Measurements from ENCODE around the gene TRO. TPM values are rescaled to one million over a fixed set of nuclear protein-coding genes. Genes with fewer than 3 reads are reported as not detected.
A peak's percentile ranks its signal among the peaks of the same experiment; 100 is the strongest.

Gene TRO
- total and polyA plus RNA-seq, 2 donors from 2014 or later, result 11.6 to 17.0 TPM

GRCh38 chrX:54964766-54965497 lies 44.3 kb downstream of the TRO start:
- Histone ChIP-seq H3K27me3 (ENCODE audit: control insufficient read depth, insufficient read depth, low read length) (no peaks in the 10 kb centered on the region), H3K27ac (ENCODE audit: low read depth in 2 of 2, low read length in 2 of 2) (no peak overlapping the region), H3K9me3 (ENCODE audit: control insufficient read depth in 2 of 3, insufficient read depth in 1 of 3, low read length in 3 of 3) (no peaks in the 10 kb centered on the region), H3K9ac (ENCODE audit: low read length in 3 of 3) (no peak overlapping the region), H3K4me1 (ENCODE audit: control insufficient read depth in 2 of 3, insufficient read depth in 2 of 3, low read depth in 1 of 3, low read length in 3 of 3) (no peaks in the 10 kb centered on the region), H3K36me3 (ENCODE audit: control insufficient read depth in 2 of 3, insufficient read depth in 3 of 3, low read length in 3 of 3) (no peaks in the 10 kb centered on the region), H3K4me3 (ENCODE audit: low read length in 3 of 3) (no peak overlapping the region)
- no peak for DNase-seq
- no peak for TF ChIP-seq CTCF (IDR thresholded peaks at IDR 0.05; ENCODE audit: borderline replicate concordance, extremely low read depth, insufficient read depth)
- FAIRE-seq, result no peak
- intact Hi-C loops (cut with DNase I), result no loop called here

- no peaks in the 10 kb centered on the region for H3K27me3 ChIP-seq (ENCODE audit: control insufficient read depth, insufficient read depth, low read length)
- no peaks in the 10 kb centered on the region for H3K36me3 ChIP-seq (ENCODE audit: control insufficient read depth in 2 of 3, insufficient read depth in 3 of 3, low read length in 3 of 3)
- no peaks in the 10 kb centered on the region for H3K4me1 ChIP-seq (ENCODE audit: control insufficient read depth in 2 of 3, insufficient read depth in 2 of 3, low read depth in 1 of 3, low read length in 3 of 3)
- intact Hi-C loops (cut with DNase I), result no loop called here
- no peak overlapping the region for H3K9ac ChIP-seq (ENCODE audit: low read length in 3 of 3)
- TF ChIP-seq CTCF (IDR thresholded peaks at IDR 0.05; ENCODE audit: borderline replicate concordance, extremely low read depth, insufficient read depth), result no peak
- FAIRE-seq (peak; percentile 74), DNase-seq (no peak)
- H3K27ac ChIP-seq (ENCODE audit: low read depth in 2 of 2, low read length in 2 of 2), result no peak overlapping the region
- H3K9me3 ChIP-seq (ENCODE audit: control insufficient read depth in 2 of 3, insufficient read depth in 1 of 3, low read length in 3 of 3), result no peaks in the 10 kb centered on the region
- H3K4me3 ChIP-seq (ENCODE audit: low read length in 3 of 3), result no peak overlapping the region
Measured at GRCh38 chrX:54977387-54977786, 56.8 kb downstream of the TRO start.

GRCh38 chrX:54978448-54978847 lies 57.8 kb downstream of the TRO start:
- intact Hi-C loops (cut with DNase I), result no loop called here
- FAIRE-seq (no peak), DNase-seq (no peak)
- no peaks in the 10 kb centered on the region for H3K4me1 ChIP-seq (ENCODE audit: control insufficient read depth in 2 of 3, insufficient read depth in 2 of 3, low read depth in 1 of 3, low read length in 3 of 3)
- no peaks in the 10 kb centered on the region for H3K9me3 ChIP-seq (ENCODE audit: control insufficient read depth in 2 of 3, insufficient read depth in 1 of 3, low read length in 3 of 3)
- no peaks in the 10 kb centered on the region for H3K36me3 ChIP-seq (ENCODE audit: control insufficient read depth in 2 of 3, insufficient read depth in 3 of 3, low read length in 3 of 3)
- no peak for TF ChIP-seq CTCF (IDR thresholded peaks at IDR 0.05; ENCODE audit: borderline replicate concordance, extremely low read depth, insufficient read depth)
- no peak overlapping the region for H3K27ac ChIP-seq (ENCODE audit: low read depth in 2 of 2, low read length in 2 of 2)
- no peak overlapping the region for H3K4me3 ChIP-seq (ENCODE audit: low read length in 3 of 3)
- no peaks in the 10 kb centered on the region for H3K27me3 ChIP-seq (ENCODE audit: control insufficient read depth, insufficient read depth, low read length)
- no peak overlapping the region for H3K9ac ChIP-seq (ENCODE audit: low read length in 3 of 3)

GRCh38 chrX:54979432-54979831 lies 58.8 kb downstream of the TRO start:
- no peak for FAIRE-seq
- no peak for TF ChIP-seq CTCF (IDR thresholded peaks at IDR 0.05; ENCODE audit: borderline replicate concordance, extremely low read depth, insufficient read depth)
- Histone ChIP-seq H3K36me3 (ENCODE audit: control insufficient read depth in 2 of 3, insufficient read depth in 3 of 3, low read length in 3 of 3) (no peaks in the 10 kb centered on the region), H3K9ac (ENCODE audit: low read length in 3 of 3) (no peak overlapping the region), H3K4me1 (ENCODE audit: control insufficient read depth in 2 of 3, insufficient read depth in 2 of 3, low read depth in 1 of 3, low read length in 3 of 3) (no peaks in the 10 kb centered on the region), H3K4me3 (ENCODE audit: low read length in 3 of 3) (no peak overlapping the region), H3K9me3 (ENCODE audit: control insufficient read depth in 2 of 3, insufficient read depth in 1 of 3, low read length in 3 of 3) (peaks cover 0 to 1% (median 0%) of the 10 kb centered on the region in 3 donors), H3K27me3 (ENCODE audit: control insufficient read depth, insufficient read depth, low read length) (no peaks in the 10 kb centered on the region), H3K27ac (ENCODE audit: low read depth in 2 of 2, low read length in 2 of 2) (no peak overlapping the region)
- DNase-seq, result no peak
- intact Hi-C loops (cut with DNase I), result no loop called here
